Measurements from ENCODE around the gene MAST4.

Gene MAST4

GRCh38 chr5:66722686-66723085 lies 126.5 kb downstream of the MAST4 start:
- Histone ChIP-seq H3K27me3 (ENCODE audit: control insufficient read depth, insufficient read depth, low read length) (no peaks in the 10 kb centered on the region), H3K4me3 (ENCODE audit: low read depth, low read length) (no peak overlapping the region), H3K27ac (no peak overlapping the region), H3K4me1 (peaks cover 4% of the 10 kb centered on the region), H3K9ac (no peak overlapping the region), H2AFZ (no peak overlapping the region), H3K4me2 (ENCODE audit: low read length) (no peak overlapping the region), H3K79me2 (no peaks in the 10 kb centered on the region), H3K36me3 (ENCODE audit: control insufficient read depth, insufficient read depth, low read length) (no peaks in the 10 kb centered on the region), H3K9me3 (ENCODE audit: control insufficient read depth, low read length) (no peaks in the 10 kb centered on the region)
- no peak for TF ChIP-seq CTCF (IDR thresholded peaks at IDR 0.05)

- no peak overlapping the region for H3K4me2 ChIP-seq (ENCODE audit: low read length)
- no peaks in the 10 kb centered on the region for H3K36me3 ChIP-seq (ENCODE audit: control insufficient read depth, insufficient read depth, low read length)
- no peaks in the 10 kb centered on the region for H3K79me2 ChIP-seq
- H3K4me3 ChIP-seq (ENCODE audit: low read depth, low read length) = no peak overlapping the region
- no peak for TF ChIP-seq CTCF (IDR thresholded peaks at IDR 0.05)
- H2AFZ ChIP-seq = no peak overlapping the region
- no peaks in the 10 kb centered on the region for H3K9me3 ChIP-seq (ENCODE audit: control insufficient read depth, low read length)
- no peak overlapping the region for H3K9ac ChIP-seq
- no peaks in the 10 kb centered on the region for H3K27me3 ChIP-seq (ENCODE audit: control insufficient read depth, insufficient read depth, low read length)
- no peak overlapping the region for H3K27ac ChIP-seq
- no peaks in the 10 kb centered on the region for H3K4me1 ChIP-seq
Measured at GRCh38 chr5:66724349-66725139, 128.4 kb downstream of the MAST4 start.

- no peak for TF ChIP-seq CTCF (IDR thresholded peaks at IDR 0.05)
- Histone ChIP-seq H3K9ac (no peak overlapping the region), H3K4me1 (no peaks in the 10 kb centered on the region), H3K9me3 (ENCODE audit: control insufficient read depth, low read length) (no peaks in the 10 kb centered on the region), H3K36me3 (ENCODE audit: control insufficient read depth, insufficient read depth, low read length) (no peaks in the 10 kb centered on the region), H3K4me3 (ENCODE audit: low read depth, low read length) (no peak overlapping the region), H3K27ac (no peak overlapping the region), H3K4me2 (ENCODE audit: low read length) (no peak overlapping the region), H2AFZ (no peak overlapping the region), H3K79me2 (no peaks in the 10 kb centered on the region), H3K27me3 (ENCODE audit: control insufficient read depth, insufficient read depth, low read length) (no peaks in the 10 kb centered on the region)
Measured at GRCh38 chr5:66727630-66728029, 131.4 kb downstream of the MAST4 start.

- no peak overlapping the region for H3K4me3 ChIP-seq (ENCODE audit: low read depth, low read length)
- no peak overlapping the region for H3K9ac ChIP-seq
- no peak for TF ChIP-seq CTCF (IDR thresholded peaks at IDR 0.05)
- H3K36me3 ChIP-seq (ENCODE audit: control insufficient read depth, insufficient read depth, low read length) = no peaks in the 10 kb centered on the region
- no peak overlapping the region for H3K27ac ChIP-seq
- H3K4me1 ChIP-seq = no peaks in the 10 kb centered on the region
- H2AFZ ChIP-seq = no peak overlapping the region
- no peaks in the 10 kb centered on the region for H3K9me3 ChIP-seq (ENCODE audit: control insufficient read depth, low read length)
- H3K79me2 ChIP-seq = no peaks in the 10 kb centered on the region
- no peak overlapping the region for H3K4me2 ChIP-seq (ENCODE audit: low read length)
- no peaks in the 10 kb centered on the region for H3K27me3 ChIP-seq (ENCODE audit: control insufficient read depth, insufficient read depth, low read length)
Measured at GRCh38 chr5:66728049-66728448, 131.9 kb downstream of the MAST4 start.

GRCh38 chr5:66737096-66737495 lies 140.9 kb downstream of the MAST4 start:
- Histone ChIP-seq H3K4me1 (no peaks in the 10 kb centered on the region), H3K27me3 (ENCODE audit: control insufficient read depth, insufficient read depth, low read length) (no peaks in the 10 kb centered on the region), H3K4me2 (ENCODE audit: low read length) (no peak overlapping the region), H3K36me3 (ENCODE audit: control insufficient read depth, insufficient read depth, low read length) (no peaks in the 10 kb centered on the region), H2AFZ (no peak overlapping the region), H3K4me3 (ENCODE audit: low read depth, low read length) (no peak overlapping the region), H3K27ac (no peak overlapping the region), H3K9me3 (ENCODE audit: control insufficient read depth, low read length) (no peaks in the 10 kb centered on the region), H3K9ac (no peak overlapping the region), H3K79me2 (no peaks in the 10 kb centered on the region)
- no peak for TF ChIP-seq CTCF (IDR thresholded peaks at IDR 0.05)
